ENCODE data around the gene MED13L. TPM values are rescaled to one million over a fixed set of nuclear protein-coding genes. Genes with fewer than 3 reads are reported as not detected.

Gene MED13L
- 83.4 TPM for polyA plus RNA-seq (ENCODE audit: insufficient read length)
- long read RNA-seq, donor 1, full-length matches to known transcripts, result 13 of 18 reads
- long read RNA-seq, donor 1, partial matches to known transcripts, result 5 of 18 reads
- long read RNA-seq, donor 1, other reads (novel, unspliced or antisense), result 0 of 18 reads
- long read RNA-seq, donor 2, full-length matches to known transcripts, result 10 of 15 reads
- long read RNA-seq, donor 2, partial matches to known transcripts, result 5 of 15 reads
- long read RNA-seq, donor 2, other reads (novel, unspliced or antisense), result 0 of 15 reads
- long read RNA-seq, donor 3, full-length matches to known transcripts, result 1 of 6 reads
- long read RNA-seq, donor 3, partial matches to known transcripts, result 5 of 6 reads
- long read RNA-seq, donor 3, other reads (novel, unspliced or antisense), result 0 of 6 reads
- long read RNA-seq, donor 4, partial matches to known transcripts, result 0 of 1 reads
- long read RNA-seq, donor 4, other reads (novel, unspliced or antisense), result 0 of 1 reads
- long read RNA-seq, donor 5, full-length matches to known transcripts, result 1 of 1 reads
- long read RNA-seq, donor 5, partial matches to known transcripts, result 0 of 1 reads
- long read RNA-seq, donor 5, other reads (novel, unspliced or antisense), result 0 of 1 reads
- long read RNA-seq, donor 6, full-length matches to known transcripts, result 8 of 8 reads
- long read RNA-seq, donor 6, partial matches to known transcripts, result 0 of 8 reads
- long read RNA-seq, donor 6, other reads (novel, unspliced or antisense), result 0 of 8 reads
- long read RNA-seq, donor 7, full-length matches to known transcripts, result 9 of 9 reads
- long read RNA-seq, donor 7, partial matches to known transcripts, result 0 of 9 reads
- long read RNA-seq, donor 7, other reads (novel, unspliced or antisense), result 0 of 9 reads
- long read RNA-seq, donor 8, partial matches to known transcripts, result 0 of 3 reads
- long read RNA-seq, donor 8, other reads (novel, unspliced or antisense), result 0 of 3 reads

- peak; percentile 88 for DNase-seq
Observed at GRCh38 chr12:116277467-116278278, at the start of gene MED13L. Gene MED13L, minus strand, starts transcription at chr12:116277693. Its CDS starts 562 bp downstream, at chr12:116277131.

- no peak for DNase-seq
Observed at GRCh38 chr12:116325336-116325664, 47.8 kb upstream of the MED13L start.

- no peak for DNase-seq
Observed at GRCh38 chr12:116324654-116325335, 47.3 kb upstream of the MED13L start.

- no peak for DNase-seq
Observed at GRCh38 chr12:116323406-116324386, 46.2 kb upstream of the MED13L start.

- no peak for DNase-seq
Observed at GRCh38 chr12:116321913-116322312, 44.4 kb upstream of the MED13L start.

- DNase-seq, result no peak
Observed at GRCh38 chr12:116320791-116321217, 43.3 kb upstream of the MED13L start.

GRCh38 chr12:116319898-116320621 is 42.6 kb upstream of the MED13L start:
- DNase-seq, result no peak

- no peak for DNase-seq
Observed at GRCh38 chr12:116319233-116319897, 41.9 kb upstream of the MED13L start.

GRCh38 chr12:116318576-116319232 is 41.2 kb upstream of the MED13L start:
- peak; percentile 35 for DNase-seq

- no peak for DNase-seq
Observed at GRCh38 chr12:116317986-116318575, 40.6 kb upstream of the MED13L start.

GRCh38 chr12:116317139-116317538 is 39.6 kb upstream of the MED13L start:
- DNase-seq, result no peak

- no peak for DNase-seq
Observed at GRCh38 chr12:116314477-116314876, 37.0 kb upstream of the MED13L start.

- DNase-seq, result no peak
Observed at GRCh38 chr12:116313194-116313927, 35.9 kb upstream of the MED13L start.

- DNase-seq, result no peak
Observed at GRCh38 chr12:116310082-116310481, 32.6 kb upstream of the MED13L start.

GRCh38 chr12:116309343-116309742 is 31.9 kb upstream of the MED13L start:
- DNase-seq, result no peak

GRCh38 chr12:116308647-116309046 is 31.2 kb upstream of the MED13L start:
- no peak for DNase-seq

- no peak for DNase-seq
Observed at GRCh38 chr12:116306968-116307367, 29.5 kb upstream of the MED13L start.

Measured in left kidney (tissue), 8 donors.